ENCODE data around the gene DYNAP.

The DYNAP gene

GRCh38 chr18:54604211-54604610 lies 13.2 kb downstream of the DYNAP start:
- Histone ChIP-seq H3K4me3 (ENCODE audit: low read depth in 1 of 2, low read length in 1 of 2) (no peak overlapping the region), H3K27ac (no peak overlapping the region), H3K4me1 (ENCODE audit: control insufficient read depth in 1 of 2, insufficient read depth in 1 of 2, low read depth in 1 of 2, low read length in 1 of 2) (peaks cover 0 to 7% of the 10 kb centered on the region in 2 experiments), H3K9me3 (no peaks in the 10 kb centered on the region), H3K36me3 (no peaks in the 10 kb centered on the region), H3K27me3 (peaks cover 17% of the 10 kb centered on the region)
- no peak for TF ChIP-seq CTCF (IDR thresholded peaks at IDR 0.05)

- Histone ChIP-seq H3K4me1 (ENCODE audit: control insufficient read depth in 1 of 2, insufficient read depth in 1 of 2, low read depth in 1 of 2, low read length in 1 of 2) (peaks cover 0 to 7% of the 10 kb centered on the region in 2 experiments), H3K27ac (no peak overlapping the region), H3K36me3 (no peaks in the 10 kb centered on the region), H3K4me3 (ENCODE audit: low read depth in 1 of 2, low read length in 1 of 2) (no peak overlapping the region), H3K27me3 (peaks cover 11% of the 10 kb centered on the region), H3K9me3 (no peaks in the 10 kb centered on the region)
- TF ChIP-seq CTCF (IDR thresholded peaks at IDR 0.05): no peak
These were observed 15.8 kb downstream of the DYNAP start for GRCh38 chr18:54606835-54607212.

DNA sequence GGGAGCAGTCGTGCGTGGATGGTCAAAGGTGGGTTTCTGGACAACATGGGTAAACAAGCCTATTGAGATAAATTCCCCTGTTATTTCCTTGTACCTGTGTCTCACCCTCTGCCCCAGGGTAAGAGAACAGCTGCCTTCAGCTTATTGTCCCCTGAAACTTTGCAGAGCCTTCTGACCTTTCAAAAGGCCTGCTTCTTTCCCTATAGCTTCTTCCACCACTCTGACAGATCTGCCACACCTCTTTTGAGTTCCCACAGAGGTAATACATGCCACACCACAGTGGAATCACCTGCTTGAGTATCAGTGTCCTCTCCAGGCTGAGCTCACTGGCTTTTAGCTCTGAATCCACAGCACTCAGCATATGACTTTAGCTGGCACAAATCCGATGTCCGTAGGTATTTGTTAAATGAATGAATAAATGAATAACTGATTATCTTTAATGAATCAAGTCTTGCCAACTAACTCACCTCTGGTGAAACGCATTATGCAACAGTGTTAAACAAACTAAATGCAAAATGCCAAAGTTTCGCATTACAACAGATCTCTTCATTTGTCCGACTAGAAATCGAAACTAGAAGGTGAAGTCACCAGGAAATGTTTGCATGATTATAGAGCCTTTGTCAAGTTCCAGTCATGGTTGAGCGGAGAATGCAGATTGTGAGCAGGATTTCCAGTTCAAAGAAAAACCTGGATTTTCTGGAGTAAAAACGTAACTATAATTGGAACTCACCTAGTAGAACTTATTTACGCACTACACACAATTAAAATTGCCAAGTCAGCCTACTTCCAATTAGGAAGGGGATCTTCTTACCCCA lies 16.4 kb downstream of the DYNAP start:
- no peak for TF ChIP-seq CTCF (IDR thresholded peaks at IDR 0.05)
- Histone ChIP-seq H3K27ac (no peak overlapping the region), H3K4me3 (ENCODE audit: low read depth in 1 of 2, low read length in 1 of 2) (no peak overlapping the region)

GRCh38 chr18:54608028-54608642 lies 17.1 kb downstream of the DYNAP start:
- no peaks in the 10 kb centered on the region for H3K36me3 ChIP-seq
- H3K27me3 ChIP-seq: peaks cover 11% of the 10 kb centered on the region
- H3K4me1 ChIP-seq (ENCODE audit: control insufficient read depth in 1 of 2, insufficient read depth in 1 of 2, low read depth in 1 of 2, low read length in 1 of 2): peaks cover 0 to 7% of the 10 kb centered on the region in 2 experiments
- no peak overlapping the region for H3K4me3 ChIP-seq (ENCODE audit: low read depth in 1 of 2, low read length in 1 of 2)
- no peak overlapping the region for H3K27ac ChIP-seq
- TF ChIP-seq CTCF (IDR thresholded peaks at IDR 0.05): no peak
- no peaks in the 10 kb centered on the region for H3K9me3 ChIP-seq

More for the DNA sequence above, 16.4 kb downstream of the DYNAP start:
- Histone ChIP-seq H3K36me3 (no peaks in the 10 kb centered on the region), H3K4me1 (ENCODE audit: control insufficient read depth in 1 of 2, insufficient read depth in 1 of 2, low read depth in 1 of 2, low read length in 1 of 2) (peaks cover 0 to 7% of the 10 kb centered on the region in 2 experiments), H3K27me3 (peaks cover 11% of the 10 kb centered on the region), H3K9me3 (no peaks in the 10 kb centered on the region)

- Histone ChIP-seq H3K36me3 (no peaks in the 10 kb centered on the region), H3K27ac (no peak overlapping the region), H3K9me3 (no peaks in the 10 kb centered on the region), H3K4me3 (ENCODE audit: low read depth in 1 of 2, low read length in 1 of 2) (no peak overlapping the region), H3K27me3 (no peaks in the 10 kb centered on the region), H3K4me1 (ENCODE audit: control insufficient read depth in 1 of 2, insufficient read depth in 1 of 2, low read depth in 1 of 2, low read length in 1 of 2) (peaks cover 7 to 18% of the 10 kb centered on the region in 2 experiments)
- TF ChIP-seq CTCF (IDR thresholded peaks at IDR 0.05): no peak
These were observed 20.8 kb downstream of the DYNAP start for GRCh38 chr18:54611816-54612215.
